Sigmoid colon (tissue), 7 donors: Measurements from ENCODE around the gene POLN. TPM values are rescaled to one million over a fixed set of nuclear protein-coding genes. Genes with fewer than 3 reads are reported as not detected.

Source experiments
- DNase-seq: peaks from one replicate; pipeline ENCODE4 v3.0.0-alpha.2; 2019
- H3K27ac ChIP-seq, 4 donors: fragments of 200-600 bp; sonication (generic); one replicate each; pipeline ENCODE4 v1.5.1; 2016 to 2019; ENCODE audit warnings: mild to moderate bottlenecking in 1 of 4
- H3K27me3 ChIP-seq, 3 donors: fragments of 200-600 bp; sonication (generic); one replicate each; pipeline ENCODE4 v1.5.1; 2019; ENCODE audit warnings: mild to moderate bottlenecking in 1 of 3
- H3K36me3 ChIP-seq, 4 donors: fragments of 200-600 bp; sonication (generic); one replicate each; pipeline ENCODE4 v1.5.1; 2016 to 2019
- H3K4me1 ChIP-seq, 4 donors: fragments of 200-600 bp; sonication (generic); one replicate each; pipeline ENCODE4 v1.5.1; 2017 to 2019
- H3K4me3 ChIP-seq, 4 donors: fragments of 200-600 bp; sonication (generic); one replicate each; pipeline ENCODE4 v1.5.1; 2017 to 2019; ENCODE audit warnings: mild to moderate bottlenecking in 2 of 4, moderate library complexity in 1 of 4
- H3K9me3 ChIP-seq, 4 donors: fragments of 200-600 bp in 3 of 4; sonication (generic) in 3 of 4; one replicate each; pipeline versions ENCODE4 v1.5.1 to v1.6.1; 2013 to 2019
- EP300 ChIP-seq, 4 donors: sonication (generic); formaldehyde crosslinking; IDR thresholded peaks; one replicate each; pipeline ENCODE4 v1.6.1; 2017; ENCODE audit warnings: antibody characterized with exemption in 4 of 4
- POLR2A ChIP-seq, 2 donors: fragments of 450-650 bp; IDR thresholded peaks; one replicate each; pipeline ENCODE4 v1.6.1; 2016; ENCODE audit warnings: antibody characterized with exemption in 2 of 2, mild to moderate bottlenecking in 2 of 2, moderate library complexity in 2 of 2
- POLR2AphosphoS5 ChIP-seq, 4 donors: sonication (generic); formaldehyde crosslinking; IDR thresholded peaks; one replicate each; pipeline ENCODE4 v1.6.1; 2017; ENCODE audit warnings: antibody characterized with exemption in 4 of 4
- WGBS, 2 donors: extraction: QIAGEN DNeasy Blood & Tissue Kit; methylation state at CpG; one replicate each; pipeline ENCODE4 v1.1.7; 2013; 5-methylcytosine and 5-hydroxymethylcytosine counted together
- intact Hi-C: fragments of 100-400 bp; cut with DNase I; formaldehyde crosslinking; loops from one replicate; pipeline ENCODE4 v1.15.1; 2023
- polyA plus RNA-seq, 3 donors: library from polyadenylated mRNA; stranded (reverse); fragments of 200-250 nt; gene quantifications; one replicate each; pipeline ENCODE4 v1.2.3, GENCODE V29; 2013
- total RNA-seq, 4 donors: library from RNA; depleted of rRNA; stranded (reverse); fragments of >200 nt; gene quantifications; one replicate each; pipeline ENCODE4 v1.1.0, GENCODE V29; 2016
- TF ChIP-seq, protein P1 (sequence below), 4 experiments: fragments of 450-650 bp in 3 of 4; fragments of 200-600 bp in 1 of 4; IDR thresholded peaks; one replicate each; pipeline ENCODE4 v1.5.1; 2016 to 2019; ENCODE audit warnings: antibody characterized with exemption in 4 of 4, mild to moderate bottlenecking in 3 of 4, moderate library complexity in 2 of 4
- donor health status: healthy with polysubstance abuse.
- donor health status: Bipolar disorder and iron deficiency.
- donor health status: healthy.

The POLN gene
- total and polyA plus RNA-seq, 7 donors: 0.60 to 9.4 (median 2.0) TPM; not detected in 1

DNA sequence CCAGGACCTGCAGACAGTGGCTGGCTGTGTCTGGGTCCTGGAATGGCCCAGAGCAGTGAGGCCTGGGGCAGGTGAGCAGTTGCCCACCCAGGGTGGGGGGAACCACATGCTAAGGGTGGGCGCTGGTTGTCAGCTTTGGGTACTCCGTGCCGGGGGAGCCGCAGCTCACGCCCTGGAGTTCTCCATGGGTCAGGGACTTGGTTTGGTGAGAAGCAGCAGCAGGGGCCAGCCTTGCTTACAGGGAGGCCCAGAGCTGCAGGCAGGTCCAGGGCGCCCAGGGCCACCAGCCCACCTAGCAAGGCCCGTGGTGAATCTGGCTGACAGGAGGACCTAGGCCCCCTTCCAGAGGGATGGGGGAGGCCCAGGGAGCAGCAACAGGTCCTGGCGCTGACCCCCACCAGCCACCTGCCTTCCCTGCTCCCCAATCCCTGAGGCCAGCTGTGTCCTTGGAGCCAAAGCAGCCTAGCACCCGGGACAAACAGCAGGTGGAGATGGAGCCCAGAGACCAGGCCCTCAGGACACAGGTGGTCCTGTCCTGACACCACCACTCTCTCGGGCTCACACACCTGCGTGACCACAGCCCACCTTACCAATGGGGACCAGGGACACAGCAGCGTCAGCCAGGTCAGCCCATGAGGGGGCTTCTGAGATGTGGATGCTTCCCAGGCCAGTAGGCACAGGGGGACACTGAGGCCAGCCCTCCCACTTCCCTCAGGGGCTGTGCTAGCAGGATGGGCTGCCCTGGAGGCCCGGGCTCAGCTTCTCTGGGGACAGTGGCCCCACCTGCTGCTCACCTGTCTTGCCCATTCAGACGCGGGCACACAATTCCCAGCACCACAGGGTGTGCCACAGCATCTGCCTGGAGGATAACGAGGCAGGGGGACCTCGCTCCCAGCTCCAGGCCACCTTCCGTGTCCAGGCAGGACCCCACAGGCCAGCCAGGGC lies 16.4 kb upstream of the POLN start:
- TF ChIP-seq, protein P1, sequence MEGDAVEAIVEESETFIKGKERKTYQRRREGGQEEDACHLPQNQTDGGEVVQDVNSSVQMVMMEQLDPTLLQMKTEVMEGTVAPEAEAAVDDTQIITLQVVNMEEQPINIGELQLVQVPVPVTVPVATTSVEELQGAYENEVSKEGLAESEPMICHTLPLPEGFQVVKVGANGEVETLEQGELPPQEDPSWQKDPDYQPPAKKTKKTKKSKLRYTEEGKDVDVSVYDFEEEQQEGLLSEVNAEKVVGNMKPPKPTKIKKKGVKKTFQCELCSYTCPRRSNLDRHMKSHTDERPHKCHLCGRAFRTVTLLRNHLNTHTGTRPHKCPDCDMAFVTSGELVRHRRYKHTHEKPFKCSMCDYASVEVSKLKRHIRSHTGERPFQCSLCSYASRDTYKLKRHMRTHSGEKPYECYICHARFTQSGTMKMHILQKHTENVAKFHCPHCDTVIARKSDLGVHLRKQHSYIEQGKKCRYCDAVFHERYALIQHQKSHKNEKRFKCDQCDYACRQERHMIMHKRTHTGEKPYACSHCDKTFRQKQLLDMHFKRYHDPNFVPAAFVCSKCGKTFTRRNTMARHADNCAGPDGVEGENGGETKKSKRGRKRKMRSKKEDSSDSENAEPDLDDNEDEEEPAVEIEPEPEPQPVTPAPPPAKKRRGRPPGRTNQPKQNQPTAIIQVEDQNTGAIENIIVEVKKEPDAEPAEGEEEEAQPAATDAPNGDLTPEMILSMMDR (IDR thresholded peaks at IDR 0.05): no peak
- TF ChIP-seq POLR2A (IDR thresholded peaks at IDR 0.05): no peak
- no peak for TF ChIP-seq POLR2AphosphoS5 (IDR thresholded peaks at IDR 0.05)
- no peak for TF ChIP-seq EP300 (IDR thresholded peaks at IDR 0.05)
- H3K4me3 ChIP-seq: no peak overlapping the region
- H3K27ac ChIP-seq: peak overlapping the region; percentile 87 to 96 (median 94)
- H3K27me3 ChIP-seq: no peaks in the 10 kb centered on the region
- no peak for DNase-seq
- intact Hi-C loops: no loop called here
- H3K9me3 ChIP-seq: no peaks in the 10 kb centered on the region
- H3K4me1 ChIP-seq: peaks cover 0 to 79% (median 71%) of the 10 kb centered on the region in 4 donors
- peaks cover 0 to 25% (median 10%) of the 10 kb centered on the region in 4 donors for H3K36me3 ChIP-seq
- WGBS, 2 donors: 90% methylated on average over 18 of the region's 18 CpGs

DNA sequence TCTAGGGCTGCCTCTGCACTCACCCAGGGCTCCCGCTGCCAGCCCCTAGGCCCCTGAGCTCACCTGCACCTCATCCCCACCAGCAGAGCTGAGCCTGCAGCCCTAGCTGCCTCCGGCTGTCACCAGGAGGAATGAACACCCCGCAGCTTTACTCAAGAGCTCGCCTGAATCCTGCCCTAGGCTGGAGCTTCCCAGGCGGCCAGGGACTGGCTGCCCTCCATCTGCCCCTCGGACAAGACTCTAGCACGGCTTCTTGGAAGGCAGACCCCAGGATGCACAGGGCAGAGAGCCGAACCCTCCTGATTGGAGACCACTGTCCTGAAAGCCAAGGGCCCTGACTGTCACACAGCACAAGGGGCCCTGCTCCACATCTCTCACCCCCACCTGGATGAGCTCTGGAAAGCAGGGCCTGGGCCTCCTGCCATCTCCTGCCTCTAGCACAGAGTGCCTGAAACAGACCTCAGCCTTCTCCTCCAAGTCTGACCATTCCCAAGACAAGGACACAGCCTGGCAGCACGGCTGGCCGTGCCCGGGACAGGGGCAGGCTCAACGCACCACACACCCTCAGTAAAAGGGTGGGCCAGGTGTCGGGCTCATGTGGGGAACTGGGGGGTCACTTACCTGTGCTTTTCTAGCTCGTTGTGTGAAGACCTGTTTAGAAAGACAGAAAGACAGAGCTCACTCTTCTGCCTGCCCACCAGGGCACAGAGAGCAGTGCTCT lies 15.6 kb upstream of the POLN start:
- H3K4me1 ChIP-seq: peaks cover 0 to 74% (median 63%) of the 10 kb centered on the region in 4 donors
- no peaks in the 10 kb centered on the region for H3K27me3 ChIP-seq
- intact Hi-C loops: no loop called here
- peak overlapping the region; percentile 87 to 96 (median 94) for H3K27ac ChIP-seq
- H3K9me3 ChIP-seq: no peaks in the 10 kb centered on the region
- no peak for TF ChIP-seq POLR2AphosphoS5 (IDR thresholded peaks at IDR 0.05)
- TF ChIP-seq EP300 (IDR thresholded peaks at IDR 0.05): no peak
- TF ChIP-seq, protein P1 (IDR thresholded peaks at IDR 0.05): no peak
- TF ChIP-seq POLR2A (IDR thresholded peaks at IDR 0.05): no peak
- no peak overlapping the region for H3K4me3 ChIP-seq
- WGBS, 2 donors: 88 to 91% methylated on average over 14 of the region's 14 CpGs
- H3K36me3 ChIP-seq: peaks cover 0 to 34% (median 13%) of the 10 kb centered on the region in 4 donors
- peak; percentile 69 for DNase-seq

DNA sequence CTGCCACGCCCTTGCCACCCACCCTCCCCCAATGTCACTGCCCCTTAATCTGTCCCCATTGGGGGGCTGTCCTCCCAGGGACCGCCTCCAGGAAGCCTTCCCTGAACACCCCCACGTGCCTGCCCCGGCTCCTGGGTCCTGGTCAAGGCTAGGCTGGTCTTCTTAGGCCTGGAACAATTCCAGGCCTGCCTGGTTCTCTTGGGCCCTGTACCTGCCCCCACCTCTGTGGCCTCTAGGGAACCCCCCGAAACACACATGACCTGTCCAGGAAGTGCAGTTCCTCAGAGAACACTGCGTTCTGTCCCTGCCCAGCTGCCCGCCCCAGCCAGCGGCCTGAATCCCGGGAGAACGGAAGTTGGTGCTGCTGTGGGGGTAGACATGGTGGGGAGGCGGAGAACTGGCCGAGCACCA lies 14.9 kb upstream of the POLN start:
- intact Hi-C loops: no loop called here
- Histone ChIP-seq H3K9me3 (no peaks in the 10 kb centered on the region), H3K36me3 (peaks cover 0 to 41% (median 21%) of the 10 kb centered on the region in 4 donors), H3K4me3 (peak overlapping the region in 1 of 4 donors; percentile 27), H3K27ac (peak overlapping the region; percentile 87 to 96 (median 94)), H3K4me1 (peaks cover 0 to 73% (median 63%) of the 10 kb centered on the region in 4 donors), H3K27me3 (no peaks in the 10 kb centered on the region)
- 78 to 82% methylated on average over 12 of the region's 12 CpGs for WGBS, 2 donors
- DNase-seq: peak; percentile 81
- TF ChIP-seq, protein P1 (IDR thresholded peaks at IDR 0.05): no peak
- TF ChIP-seq POLR2A (IDR thresholded peaks at IDR 0.05) (no peak), POLR2AphosphoS5 (IDR thresholded peaks at IDR 0.05) (peak in 3 of 4 donors; percentile 45 to 54 (median 50)), EP300 (IDR thresholded peaks at IDR 0.05) (peak in 2 of 4 donors; percentile 40 to 61)

DNA sequence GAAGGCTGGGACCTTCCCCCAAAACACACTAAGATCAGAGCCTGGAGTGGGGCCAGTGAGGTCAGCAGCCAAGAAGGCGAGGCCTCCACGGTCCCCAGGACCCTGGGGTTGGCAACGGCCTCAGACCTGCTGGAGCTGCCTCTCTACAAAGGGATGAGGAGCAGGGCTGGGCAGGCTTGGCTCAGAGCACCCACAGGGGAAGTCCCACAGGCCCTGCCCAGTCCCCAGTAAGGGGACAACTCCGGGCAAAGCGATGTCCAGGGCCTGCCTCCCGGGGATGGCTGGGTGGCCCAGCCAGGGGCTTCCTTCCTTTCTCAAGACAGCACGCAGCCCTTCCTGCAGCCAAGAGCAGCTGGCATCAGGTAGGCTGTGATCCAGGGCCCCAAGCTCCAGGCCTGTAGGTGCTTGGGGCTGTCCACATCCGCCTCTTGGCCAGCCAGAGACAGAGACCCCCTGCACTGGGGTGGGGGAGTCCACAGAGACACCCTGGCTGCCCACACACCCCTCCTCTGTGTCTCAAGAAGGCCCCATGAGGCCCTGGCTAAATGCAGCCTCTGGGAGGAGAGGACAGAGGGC lies 14.3 kb upstream of the POLN start:
- 73 to 75% methylated on average over 8 of the region's 8 CpGs for WGBS, 2 donors
- Histone ChIP-seq H3K36me3 (peaks cover 2 to 46% (median 23%) of the 10 kb centered on the region in 4 donors), H3K4me3 (peak overlapping the region in 3 of 4 donors; percentile 16 to 27 (median 25)), H3K27me3 (no peaks in the 10 kb centered on the region), H3K27ac (peak overlapping the region; percentile 87 to 96 (median 94)), H3K4me1 (peaks cover 0 to 73% (median 63%) of the 10 kb centered on the region in 4 donors), H3K9me3 (no peaks in the 10 kb centered on the region)
- intact Hi-C loops: no loop called here
- peak; percentile 79 for DNase-seq
- TF ChIP-seq EP300 (IDR thresholded peaks at IDR 0.05) (no peak), POLR2A (IDR thresholded peaks at IDR 0.05) (no peak), POLR2AphosphoS5 (IDR thresholded peaks at IDR 0.05) (no peak)
- TF ChIP-seq, protein P1 (IDR thresholded peaks at IDR 0.05): no peak
